LoVo (cell line): ENCODE measurements around the gene A2M.

ENCODE experiments used
- DNase-seq: peaks from one replicate; pipeline ENCODE4 v3.0.0-alpha.2; 2016; ENCODE audit warnings: low spot score

A2M gene

GRCh38 chr12:9098463-9099026 is 17.2 kb downstream of the A2M start:
- DNase-seq = no peak

GRCh38 chr12:9098115-9098452 is 17.6 kb downstream of the A2M start:
- no peak for DNase-seq

- no peak for DNase-seq
Observed at GRCh38 chr12:9096563-9097176, 19.0 kb downstream of the A2M start.

GRCh38 chr12:9095322-9095721 is 20.4 kb downstream of the A2M start:
- DNase-seq = no peak

GRCh38 chr12:9094512-9095206 is 21.1 kb downstream of the A2M start:
- no peak for DNase-seq

GRCh38 chr12:9091891-9092598 is 23.7 kb downstream of the A2M start:
- no peak for DNase-seq

- DNase-seq = no peak
Observed at GRCh38 chr12:9090220-9090619, 25.5 kb downstream of the A2M start.

- no peak for DNase-seq
Observed at GRCh38 chr12:9087087-9087835, 28.5 kb downstream of the A2M start.

GRCh38 chr12:9086087-9086486 is 29.6 kb downstream of the A2M start:
- DNase-seq = no peak

GRCh38 chr12:9084417-9084816 is 31.3 kb downstream of the A2M start:
- DNase-seq = no peak

- no peak for DNase-seq
Observed at GRCh38 chr12:9083793-9084192, 31.9 kb downstream of the A2M start.

- DNase-seq = no peak
Observed at GRCh38 chr12:9081667-9082427, 33.9 kb downstream of the A2M start.

GRCh38 chr12:9079883-9080675 is 35.6 kb downstream of the A2M start:
- no peak for DNase-seq

- DNase-seq = no peak
Observed at GRCh38 chr12:9079082-9079481, 36.6 kb downstream of the A2M start.

GRCh38 chr12:9077152-9078031 is 38.3 kb downstream of the A2M start:
- DNase-seq = no peak

GRCh38 chr12:9076733-9077132 is 39.0 kb downstream of the A2M start:
- no peak for DNase-seq

GRCh38 chr12:9075138-9075535 is 40.6 kb downstream of the A2M start:
- no peak for DNase-seq

- DNase-seq = no peak
Observed at GRCh38 chr12:9074484-9075137, 41.1 kb downstream of the A2M start.

- DNase-seq = no peak
Observed at GRCh38 chr12:9073076-9073475, 42.6 kb downstream of the A2M start.
